ENCODE data around the gene ATF6.

The ATF6 gene

GRCh38 chr1:161999301-162000052 lies 233.4 kb downstream of the ATF6 start:
- no peak for DNase-seq (ENCODE audit: low spot score)

GRCh38 chr1:162000053-162000420 lies 233.9 kb downstream of the ATF6 start:
- no peak for DNase-seq (ENCODE audit: low spot score)

DNA sequence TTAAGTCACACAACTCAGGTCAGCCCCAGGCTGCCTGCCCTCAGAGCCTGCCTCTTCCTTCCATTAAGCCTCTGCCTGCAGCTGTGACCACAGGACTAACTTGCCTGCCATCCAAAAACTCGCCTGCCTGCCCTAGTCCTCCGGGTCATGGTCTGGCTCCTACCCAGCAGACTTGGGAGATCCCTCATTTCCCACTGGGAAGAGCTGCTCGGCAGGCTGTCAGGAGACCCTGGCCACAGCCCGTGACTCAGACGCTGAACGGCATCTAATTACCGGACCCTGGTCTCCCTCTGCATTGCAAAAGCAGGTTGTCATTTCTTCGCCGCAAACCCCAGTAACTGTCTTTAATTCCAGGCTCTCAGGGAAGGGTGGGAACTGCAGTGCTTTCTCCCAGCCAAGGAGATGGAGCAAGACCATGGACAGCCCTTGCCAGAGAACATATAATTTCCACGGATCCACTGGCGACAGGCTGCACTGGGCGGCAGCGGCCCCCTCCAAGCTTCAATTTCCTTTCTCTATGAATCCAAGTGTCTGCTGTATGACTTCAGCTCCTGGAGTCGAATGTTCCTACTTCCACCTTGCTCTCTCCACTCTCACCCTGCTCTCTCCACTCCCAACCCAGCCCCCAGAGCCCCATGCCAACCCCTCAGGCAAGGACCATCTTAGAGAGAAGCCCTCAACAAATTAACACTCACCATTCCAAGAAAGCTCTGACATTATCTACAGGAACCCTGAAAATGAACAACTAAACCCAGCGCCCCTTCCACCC lies 237.1 kb downstream of the ATF6 start:
- DNase-seq (ENCODE audit: low spot score) = no peak

DNA sequence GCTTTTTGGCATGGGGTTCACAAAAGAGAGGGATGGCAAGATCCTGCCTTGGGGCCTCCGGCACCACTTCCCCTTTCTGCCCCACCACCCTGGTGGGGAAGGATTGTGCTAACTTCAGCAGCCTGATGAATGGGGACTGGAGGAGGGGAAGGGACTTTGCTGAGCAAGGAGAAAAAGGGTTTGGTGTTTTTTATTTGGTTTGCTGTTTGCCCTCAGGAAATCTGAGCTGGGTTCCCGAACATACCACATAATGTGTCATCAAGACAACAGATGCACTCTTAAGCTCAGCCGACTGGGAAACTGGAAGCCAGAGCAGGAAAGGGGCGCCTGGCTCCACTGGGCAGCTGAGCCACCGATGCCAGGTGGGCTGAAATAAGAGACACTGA lies 237.7 kb downstream of the ATF6 start:
- DNase-seq (ENCODE audit: low spot score) = no peak

DNA sequence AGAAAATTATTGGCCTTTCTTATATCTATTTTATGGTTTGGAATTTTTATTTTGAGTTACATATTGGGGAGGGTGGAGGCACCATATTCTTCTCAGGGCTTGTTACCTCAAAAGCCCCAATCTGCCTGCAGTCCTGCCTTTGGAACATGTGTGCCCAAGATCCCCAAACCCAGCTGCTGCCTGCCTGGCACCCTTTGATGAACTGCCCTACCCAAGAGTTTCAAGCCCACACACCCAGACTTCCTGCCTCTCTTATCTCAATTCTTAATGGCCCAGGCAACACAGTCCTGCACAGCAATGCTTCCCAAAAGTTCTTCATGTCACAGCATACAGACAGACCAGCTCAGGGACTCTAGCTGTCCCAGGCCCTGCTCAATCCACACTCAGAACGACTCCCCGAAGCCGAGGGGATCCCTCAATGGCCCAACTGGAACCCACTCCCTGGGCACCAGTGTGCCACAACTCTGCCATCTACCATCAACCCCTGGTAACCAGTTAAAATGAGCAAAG lies 238.4 kb downstream of the ATF6 start:
- no peak for DNase-seq (ENCODE audit: low spot score)

GRCh38 chr1:162006081-162006480 lies 240.0 kb downstream of the ATF6 start:
- no peak for DNase-seq (ENCODE audit: low spot score)

DNA sequence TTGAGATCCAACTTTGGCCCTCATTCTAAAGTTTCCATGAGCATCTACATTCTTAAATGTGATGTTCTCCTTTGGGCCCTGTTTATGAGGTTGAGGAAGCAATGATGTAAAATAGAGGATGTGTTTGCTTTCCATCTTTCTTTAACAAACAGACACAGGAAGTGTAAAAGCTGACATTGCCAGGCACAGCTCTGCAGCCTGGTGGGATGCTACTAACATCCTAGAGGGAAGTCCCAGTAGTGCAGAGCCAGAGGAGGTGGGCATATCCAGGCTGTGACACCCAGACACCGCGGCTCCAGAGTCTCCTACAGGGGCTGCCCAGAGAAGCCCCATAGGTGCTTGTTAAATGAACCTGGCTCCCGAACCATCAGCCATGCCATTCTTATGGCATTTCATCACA lies 241.3 kb downstream of the ATF6 start:
- DNase-seq (ENCODE audit: low spot score) = no peak

GRCh38 chr1:162008799-162009198 lies 242.7 kb downstream of the ATF6 start:
- no peak for DNase-seq (ENCODE audit: low spot score)

DNA sequence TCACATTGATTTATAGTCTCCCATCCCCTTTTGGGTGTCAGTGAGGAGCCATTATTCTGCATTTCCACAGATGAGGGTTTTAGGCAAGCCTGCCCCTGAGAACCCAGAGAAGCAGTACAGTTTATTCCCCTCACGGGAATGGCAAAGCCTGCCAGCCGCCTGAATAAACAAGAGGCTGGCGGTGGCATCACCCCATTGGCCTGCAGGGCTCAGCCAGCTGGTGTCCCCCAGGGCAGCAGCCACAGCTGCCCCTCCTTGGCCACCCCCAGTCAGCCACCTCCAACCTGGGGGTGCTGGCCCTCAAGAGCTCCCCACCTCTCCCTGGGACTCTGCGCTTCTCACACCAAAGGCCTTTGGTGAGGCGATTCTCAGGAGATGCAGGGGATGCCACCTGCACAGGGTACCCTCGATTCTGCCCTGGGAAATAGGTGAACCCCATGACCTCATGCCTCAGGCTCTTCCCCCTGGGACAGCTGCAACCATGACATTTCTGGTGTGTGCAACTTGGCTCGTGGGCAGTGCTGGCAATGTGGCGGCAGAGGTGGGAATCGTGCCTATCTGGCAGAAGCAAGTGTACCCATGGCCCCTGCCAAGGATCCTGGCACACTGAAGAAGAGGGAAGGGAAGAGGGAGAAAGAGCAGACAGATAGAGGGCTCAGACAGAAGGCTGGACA lies 243.5 kb downstream of the ATF6 start:
- DNase-seq (ENCODE audit: low spot score) = no peak

DNA sequence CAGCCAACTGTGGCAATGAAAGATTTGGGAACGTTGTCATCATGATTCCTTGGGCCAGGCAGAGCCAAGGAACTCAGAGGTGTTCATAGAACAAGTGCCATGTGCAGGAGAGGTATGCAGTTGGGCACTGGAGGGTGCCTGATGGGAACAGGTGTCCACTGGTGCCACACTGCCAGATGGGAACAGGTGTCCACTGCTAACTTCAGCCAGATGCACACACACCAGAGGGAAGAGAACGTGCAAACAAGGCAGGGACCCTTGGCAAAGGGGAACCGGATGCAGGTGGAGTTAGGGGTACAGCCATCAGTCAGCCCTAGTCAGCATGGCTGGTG lies 244.0 kb downstream of the ATF6 start:
- DNase-seq (ENCODE audit: low spot score) = no peak

DNA sequence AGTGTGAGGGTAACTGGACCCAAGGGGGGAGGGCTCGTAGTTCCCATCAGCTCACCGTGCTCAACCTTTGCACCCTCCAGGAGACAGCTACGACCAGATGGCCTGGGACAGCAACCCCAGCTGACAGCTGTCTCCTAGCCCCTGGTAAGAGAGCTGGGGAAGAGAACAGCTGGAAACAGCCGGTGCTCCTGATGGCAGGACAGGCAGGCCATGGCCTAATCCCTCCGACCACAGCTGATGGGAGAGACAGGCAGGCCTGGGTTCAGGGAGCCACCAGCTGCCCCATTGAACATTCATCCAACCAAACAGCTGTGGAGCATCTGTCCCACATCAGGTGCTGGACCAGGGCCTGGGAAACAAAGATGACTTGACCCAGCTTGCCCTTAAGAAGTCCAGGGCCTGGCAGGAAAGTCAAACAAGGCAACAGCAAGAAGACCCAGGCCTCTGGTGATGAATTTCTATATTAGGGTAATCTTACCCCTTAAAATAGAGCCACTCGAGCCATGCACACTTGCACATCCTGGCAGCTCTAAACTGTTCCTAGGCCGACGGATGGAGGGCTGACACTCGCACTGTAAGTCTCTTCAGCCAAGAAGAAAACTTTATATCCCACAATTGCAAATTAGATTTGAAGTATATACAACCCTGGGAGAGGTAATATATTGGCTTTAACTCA lies 245.4 kb downstream of the ATF6 start:
- no peak for DNase-seq (ENCODE audit: low spot score)

GRCh38 chr1:162013289-162013688 lies 247.2 kb downstream of the ATF6 start:
- DNase-seq (ENCODE audit: low spot score) = no peak

Measured in kidney capillary endothelial cell (primary cell).